Eye (tissue), 1 donor: ENCODE measurements around the gene PSMG2.

ENCODE experiments used
- DNase-seq: peaks from one replicate; pipeline ENCODE4 v3.0.0-alpha.2; 2015

Gene PSMG2

DNA sequence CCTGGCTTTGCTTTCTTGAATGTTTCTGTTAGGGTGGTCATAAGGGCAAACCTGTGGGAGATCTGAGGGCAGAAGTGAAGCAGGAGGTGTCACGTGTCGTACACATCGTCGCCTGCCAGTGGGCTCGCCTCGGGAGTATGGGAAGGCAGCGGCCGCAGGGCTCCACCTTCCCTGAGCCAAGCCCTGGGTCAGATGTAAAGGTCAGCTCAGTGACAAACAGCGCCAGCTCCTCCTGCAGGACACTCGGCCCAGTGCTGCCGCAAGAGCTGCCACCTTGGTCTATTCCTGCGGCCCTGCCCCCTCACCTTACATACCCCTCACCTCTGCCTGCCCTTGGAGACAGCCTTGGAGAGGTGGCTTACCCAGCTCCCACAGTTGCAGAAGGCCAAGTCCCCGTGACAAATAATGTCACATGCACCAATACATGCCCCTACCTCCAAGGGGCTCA is 64.2 kb downstream of the PSMG2 start:
- DNase-seq = no peak

DNA sequence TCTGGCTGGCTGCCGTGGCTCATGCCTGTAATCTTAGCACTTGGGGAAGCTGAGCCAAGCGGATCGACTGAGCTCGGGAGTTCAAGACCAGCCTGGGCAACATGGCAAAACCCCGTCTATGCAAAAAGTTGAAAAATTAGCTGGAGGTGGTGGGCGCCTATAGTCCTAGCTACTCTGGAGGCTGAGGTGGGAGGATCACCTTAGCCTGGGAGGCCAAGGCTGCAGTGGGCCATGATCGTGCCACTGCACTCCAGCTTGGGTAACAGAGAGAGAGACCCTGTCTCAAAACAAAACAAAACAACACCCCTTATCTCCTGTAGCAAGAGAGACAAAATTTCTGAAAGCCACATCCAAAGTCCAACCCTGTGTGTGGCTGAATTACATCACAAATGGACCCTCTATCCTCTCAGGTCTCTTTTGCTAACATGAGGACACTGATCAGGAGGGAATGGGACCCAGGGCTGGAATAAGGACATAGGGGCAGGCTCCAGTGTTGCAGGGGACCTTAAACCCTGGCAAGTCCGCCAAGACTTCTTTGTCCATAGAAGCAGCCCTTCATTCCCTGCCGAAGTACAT is 64.8 kb downstream of the PSMG2 start:
- no peak for DNase-seq

DNA sequence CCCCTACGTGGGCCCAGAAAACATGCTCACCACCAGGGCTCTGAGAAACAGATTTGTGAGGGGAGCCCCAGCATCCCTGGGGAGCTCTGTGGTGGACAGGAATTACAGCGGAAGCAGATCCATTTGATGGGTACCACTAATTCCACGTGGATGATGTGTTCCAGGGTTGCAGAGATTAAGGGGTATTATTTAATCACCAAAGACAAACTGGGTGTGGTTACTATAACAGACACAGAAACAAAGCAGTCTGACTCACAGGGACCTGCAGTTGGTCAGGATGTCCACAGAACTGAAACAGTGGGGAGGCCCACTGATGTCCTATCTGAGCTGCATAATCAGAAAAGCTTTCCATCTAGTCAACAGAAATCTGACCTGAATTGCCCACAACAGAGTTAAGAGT is 65.8 kb downstream of the PSMG2 start:
- DNase-seq = no peak

DNA sequence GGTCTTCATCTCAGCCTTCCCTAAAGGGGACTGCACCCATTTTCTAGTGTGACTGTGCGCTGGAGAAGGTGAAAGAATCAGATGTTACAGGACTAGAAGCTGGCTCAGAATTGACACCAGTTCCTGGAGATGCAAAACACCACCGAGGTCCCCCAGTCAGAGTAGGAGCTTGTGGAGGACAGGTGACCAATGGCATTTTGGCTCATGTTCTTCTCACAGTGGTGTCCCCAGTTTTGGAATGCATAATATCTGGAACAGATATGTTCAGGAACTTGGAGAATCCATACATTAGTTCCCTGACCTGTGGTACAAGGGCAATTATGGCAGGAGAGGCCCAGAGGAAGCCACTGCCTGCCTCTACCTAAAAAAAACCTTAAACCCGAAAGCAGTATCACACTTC is 66.3 kb downstream of the PSMG2 start:
- DNase-seq = no peak

DNA sequence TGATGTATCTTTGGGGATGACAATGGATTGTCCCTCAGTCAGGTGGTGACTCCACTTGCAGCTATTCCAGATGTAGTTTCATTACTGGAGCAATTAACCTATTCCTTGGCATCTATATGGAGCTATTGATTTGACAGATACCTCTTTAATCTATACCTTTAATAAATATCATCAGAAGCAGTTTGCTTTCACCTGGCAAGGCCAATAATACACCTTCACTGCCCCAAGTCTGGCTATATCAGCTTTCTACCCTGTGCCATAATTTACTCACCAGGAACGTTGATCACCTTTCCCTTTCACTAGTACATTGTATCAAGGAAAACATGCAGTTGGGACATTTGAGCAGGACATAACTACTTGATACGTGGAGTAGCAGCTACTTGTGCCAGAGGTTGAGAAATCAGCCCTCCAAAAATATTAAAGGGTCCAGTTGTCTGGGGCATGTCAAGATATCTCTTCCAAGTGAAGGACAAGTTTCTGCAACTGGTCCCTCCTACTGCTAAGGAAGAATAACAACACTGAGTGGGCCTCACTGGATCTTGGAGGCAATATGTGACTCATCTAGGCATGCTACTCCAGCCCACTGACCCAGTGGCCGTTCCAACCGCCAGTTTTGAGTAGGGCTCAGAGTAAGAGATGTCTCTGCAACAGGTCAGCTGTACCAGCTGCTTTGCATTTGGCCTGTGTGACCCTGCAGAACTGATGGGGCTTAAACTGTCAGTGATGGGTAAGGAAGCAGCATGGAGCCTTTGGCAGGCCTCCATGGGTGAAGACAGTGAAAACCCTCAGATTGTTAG is 67.0 kb downstream of the PSMG2 start:
- DNase-seq = no peak

DNA sequence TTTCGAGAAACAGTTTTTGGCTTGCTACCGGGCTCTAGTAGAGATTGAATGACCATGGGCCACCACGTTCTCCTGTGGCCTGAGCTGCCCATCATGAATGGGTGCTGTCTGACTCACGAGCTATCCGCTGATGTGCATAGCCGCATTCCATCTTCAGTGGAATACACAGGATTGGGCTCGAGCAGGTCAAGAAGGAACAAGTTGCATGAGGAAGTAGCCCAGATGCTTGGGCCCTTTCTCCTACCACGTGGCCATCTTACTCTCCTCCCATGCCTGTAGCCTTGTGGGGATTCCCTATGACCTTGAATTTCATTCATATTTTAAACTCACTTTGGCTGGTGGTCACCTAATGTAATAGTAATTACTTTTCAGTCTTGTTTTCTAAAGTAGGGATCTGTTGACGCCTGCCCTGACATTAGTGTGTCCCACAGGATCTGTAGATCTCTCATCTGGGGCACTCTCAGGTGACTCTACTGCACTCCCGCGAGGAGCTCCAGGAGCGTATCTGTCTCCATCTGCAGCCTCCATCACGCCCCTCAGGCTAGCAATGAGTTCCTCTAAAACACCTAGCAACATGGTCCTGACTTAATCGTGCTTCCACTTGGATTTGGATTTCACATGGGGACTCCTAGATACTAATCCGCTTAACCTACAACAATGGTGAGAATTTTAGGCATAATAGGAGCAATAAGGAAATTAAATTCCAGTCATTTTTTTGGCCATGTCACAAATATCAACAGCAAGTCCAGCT is 67.8 kb downstream of the PSMG2 start:
- DNase-seq = no peak

DNA sequence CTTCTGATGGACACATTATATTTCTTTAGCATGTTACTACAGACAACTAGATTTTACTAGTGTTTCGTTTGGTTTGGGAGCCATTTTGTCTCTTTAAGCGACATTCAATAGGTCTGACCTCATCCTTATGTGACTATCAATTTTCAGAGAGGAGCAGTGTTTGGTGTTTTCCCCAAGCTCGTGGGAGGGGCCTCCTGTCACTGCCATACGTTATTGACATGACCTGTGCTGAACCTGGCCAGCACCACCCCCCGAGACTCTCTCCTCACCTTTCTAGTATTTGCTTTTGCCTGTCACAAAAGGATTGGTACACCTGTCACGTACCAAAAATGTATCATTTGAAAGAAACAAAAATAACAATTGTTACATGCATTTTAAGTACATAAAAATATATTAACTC is 69.3 kb downstream of the PSMG2 start:
- no peak for DNase-seq

DNA sequence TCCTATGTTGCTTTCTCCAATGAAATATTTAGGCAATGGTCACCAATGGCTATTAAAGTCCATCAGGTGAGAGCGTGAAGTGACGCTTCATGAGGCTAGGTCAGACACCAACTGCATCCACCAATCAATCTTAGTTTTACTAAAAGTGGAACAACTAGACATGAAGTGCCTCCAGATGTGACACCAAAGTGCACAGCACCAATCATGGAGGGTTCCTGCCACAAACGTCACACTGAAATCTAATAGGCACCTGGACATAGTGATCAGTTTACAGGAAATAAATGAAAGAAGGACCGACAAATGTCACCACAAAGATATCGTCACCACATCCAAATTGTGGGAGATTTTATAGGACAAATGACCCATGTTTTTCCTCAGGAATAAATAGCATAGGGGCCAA is 70.5 kb downstream of the PSMG2 start:
- no peak for DNase-seq

DNA sequence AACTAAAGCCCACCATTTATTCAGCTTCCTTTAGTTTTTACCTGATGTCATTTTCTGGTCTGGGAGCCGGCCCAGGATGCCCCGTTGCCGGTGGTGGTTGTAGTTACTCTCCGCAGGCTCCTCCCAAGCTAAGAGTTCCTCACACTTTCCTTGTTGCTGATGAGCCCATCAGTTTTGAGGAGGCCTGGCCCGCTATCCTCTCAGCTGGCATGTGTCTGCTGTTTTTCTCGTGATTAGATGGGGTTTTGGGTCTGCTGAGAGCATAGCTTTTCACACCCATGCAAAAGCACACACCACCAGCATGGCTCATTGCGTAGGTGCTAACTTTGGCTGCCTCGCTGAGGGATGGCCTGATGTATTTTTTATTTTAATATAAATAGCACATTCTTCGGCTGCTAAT is 72.1 kb downstream of the PSMG2 start:
- no peak for DNase-seq
